Upper lobe of left lung (tissue), 6 donors: ENCODE measurements around the gene RSPRY1. TPM values are rescaled to one million over a fixed set of nuclear protein-coding genes. Genes with fewer than 3 reads are reported as not detected.

Source experiments
- ATAC-seq, 2 donors: fragments of 200-7000 bp; cut with Tn5 transposase; one replicate each; pipeline ENCODE4 v1.9.1; 2022; ENCODE audit warnings: mild to moderate bottlenecking in 2 of 2, moderate library complexity in 2 of 2; ENCODE audit not compliant: low FRiP score in 2 of 2
- DNase-seq, 2 donors: peaks; one replicate each; pipeline ENCODE4 v3.0.0-alpha.2; 2019 to 2020
- H3K27ac ChIP-seq, 4 donors: fragments of 200-600 bp; sonication (generic); one replicate each; pipeline ENCODE4 v1.5.1; 2016 to 2019
- H3K27me3 ChIP-seq, 4 donors: fragments of 200-600 bp; sonication (generic); one replicate each; pipeline ENCODE4 v1.5.1; 2017 to 2019
- H3K36me3 ChIP-seq, 4 donors: fragments of 200-600 bp; sonication (generic); one replicate each; pipeline ENCODE4 v1.5.1; 2016 to 2019
- H3K4me1 ChIP-seq, 4 donors: fragments of 200-600 bp; sonication (generic); one replicate each; pipeline ENCODE4 v1.5.1; 2018 to 2019
- H3K4me3 ChIP-seq, 4 donors: fragments of 200-600 bp; sonication (generic); one replicate each; pipeline ENCODE4 v1.5.1; 2017 to 2019; ENCODE audit warnings: mild to moderate bottlenecking in 2 of 4, moderate library complexity in 1 of 4
- H3K9me3 ChIP-seq, 4 donors: fragments of 200-600 bp; sonication (generic); one replicate each; pipeline ENCODE4 v1.5.1; 2018 to 2019
- EP300 ChIP-seq, 4 donors: sonication (generic); formaldehyde crosslinking; IDR thresholded peaks; one replicate each; pipeline ENCODE4 v1.5.1; 2017; ENCODE audit warnings: antibody characterized with exemption in 4 of 4, control low read depth in 2 of 4
- POLR2A ChIP-seq, 4 donors: fragments of 450-650 bp; IDR thresholded peaks; one replicate each; pipeline ENCODE4 v1.5.1; 2016 to 2017; ENCODE audit warnings: antibody characterized with exemption in 4 of 4, mild to moderate bottlenecking in 2 of 4
- POLR2AphosphoS5 ChIP-seq, 2 donors: sonication (generic); formaldehyde crosslinking; IDR thresholded peaks; one replicate each; pipeline ENCODE4 v1.5.1; 2017; ENCODE audit warnings: antibody characterized with exemption in 2 of 2
- WGBS, 2 donors: methylation state at CpG; one replicate each; pipeline ENCODE4 v1.1.5; 2017 to 2018; 5-methylcytosine and 5-hydroxymethylcytosine counted together
- total RNA-seq, 6 donors: library from RNA; depleted of rRNA in 4 of 6; stranded (reverse); fragments of >200 nt in 4 of 6; gene quantifications; one replicate each; pipeline versions ENCODE4 v1.1.0 to v1.2.1, GENCODE V29; 2016 to 2021
- TF ChIP-seq, protein P1 (sequence below), 6 experiments: fragments of 450-650 bp in 4 of 6; fragments of 200-600 bp in 2 of 6; sonication (generic) in 2 of 6; IDR thresholded peaks; one replicate each; pipeline ENCODE4 v1.5.1; 2016 to 2019; ENCODE audit warnings: antibody characterized with exemption in 6 of 6
- donor health status: DM: no; HTN: no; CAD: no; lungs with moderate emphysema.
- donor health status: DM: no; HTN: yes; CAD: no; lungs with severe emphysema.

RSPRY1 gene
- total RNA-seq, 6 donors from 2014 or later, result 26.9 to 102 (median 30.3) TPM

DNA sequence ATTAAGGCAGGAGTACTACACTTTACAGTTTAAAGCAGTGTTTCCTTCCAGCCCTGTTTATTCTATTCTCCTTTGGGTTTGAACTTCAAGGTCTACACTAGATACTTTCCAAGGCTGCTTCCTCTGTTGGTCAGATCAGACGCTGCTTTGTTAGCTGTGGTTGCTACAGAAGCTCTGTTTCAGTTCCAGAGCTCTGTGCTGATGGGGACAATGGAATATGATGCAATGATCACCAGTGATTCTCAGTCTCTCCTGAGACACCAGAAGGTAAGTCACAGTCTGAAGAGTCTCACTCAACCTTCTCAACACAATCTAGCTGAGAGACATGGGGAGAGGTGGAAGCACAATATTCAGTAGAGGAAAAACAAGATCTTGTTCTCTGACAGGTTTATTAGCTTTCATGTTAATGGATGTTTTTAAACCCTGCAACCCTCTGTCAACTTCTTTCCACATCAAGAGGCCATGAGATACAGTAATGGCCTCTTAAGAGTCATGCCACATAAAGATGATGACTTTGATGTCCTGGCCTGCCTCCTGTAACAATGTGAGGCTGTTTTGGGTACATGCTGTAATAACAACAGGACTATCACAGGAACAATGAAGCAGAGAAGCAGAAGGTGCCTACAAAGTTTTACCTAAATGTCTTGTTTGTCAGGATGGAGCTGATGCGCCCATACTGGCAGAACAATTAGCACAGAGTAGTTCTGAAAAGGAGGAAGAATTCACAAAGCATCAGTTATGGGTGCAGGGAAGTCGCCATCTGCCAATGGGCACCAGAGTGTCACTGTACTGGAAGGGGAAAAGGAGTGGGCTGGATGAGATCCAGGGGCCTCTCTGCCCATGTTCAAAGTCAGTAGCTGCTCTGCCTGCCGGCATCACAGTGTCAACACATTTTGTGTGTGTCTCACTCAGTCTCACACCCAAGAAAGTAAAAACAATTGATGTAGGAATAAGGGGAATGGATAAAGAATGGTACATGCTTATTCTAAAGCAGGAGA is 33.7 kb upstream of the RSPRY1 start:
- Histone ChIP-seq H3K36me3 (peaks cover 6 to 61% (median 23%) of the 10 kb centered on the region in 4 donors), H3K4me1 (peaks cover 13 to 47% (median 20%) of the 10 kb centered on the region in 4 donors), H3K4me3 (no peak overlapping the region), H3K27ac (peak overlapping the region in 2 of 4 donors; percentile 6 to 62), H3K27me3 (no peaks in the 10 kb centered on the region), H3K9me3 (no peaks in the 10 kb centered on the region)
- no peak for ATAC-seq
- WGBS, 2 donors, result 66 to 75% methylated on average over 4 of the region's 4 CpGs
- no peak for TF ChIP-seq POLR2A (IDR thresholded peaks at IDR 0.05)
- no peak for DNase-seq

DNA sequence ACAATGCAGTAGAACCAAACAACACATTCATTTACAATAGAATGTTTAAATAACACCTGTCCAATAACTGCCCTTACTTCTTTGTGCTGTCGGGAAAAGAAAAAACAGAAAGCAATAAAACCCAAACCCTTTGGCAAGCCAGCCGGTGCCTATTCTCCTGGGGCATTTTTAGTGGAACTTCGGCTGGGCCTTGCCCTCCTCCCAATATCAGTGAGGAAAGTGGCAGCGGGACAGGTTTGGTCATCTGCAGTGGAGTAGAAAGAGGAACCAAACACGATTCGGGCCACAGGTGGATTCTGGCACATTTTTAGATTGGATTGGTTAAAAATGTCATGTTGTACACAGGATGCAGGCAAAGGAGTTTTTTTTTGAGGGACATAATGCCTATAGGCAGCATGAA is 32.3 kb upstream of the RSPRY1 start:
- no peak for DNase-seq
- no peak overlapping the region for H3K4me3 ChIP-seq
- H3K36me3 ChIP-seq, result peaks cover 6 to 76% (median 31%) of the 10 kb centered on the region in 4 donors
- no peaks in the 10 kb centered on the region for H3K9me3 ChIP-seq
- H3K27ac ChIP-seq, result no peak overlapping the region
- TF ChIP-seq EP300 (IDR thresholded peaks at IDR 0.05) (no peak), POLR2AphosphoS5 (IDR thresholded peaks at IDR 0.05) (no peak), POLR2A (IDR thresholded peaks at IDR 0.05) (no peak)
- TF ChIP-seq, protein P1, sequence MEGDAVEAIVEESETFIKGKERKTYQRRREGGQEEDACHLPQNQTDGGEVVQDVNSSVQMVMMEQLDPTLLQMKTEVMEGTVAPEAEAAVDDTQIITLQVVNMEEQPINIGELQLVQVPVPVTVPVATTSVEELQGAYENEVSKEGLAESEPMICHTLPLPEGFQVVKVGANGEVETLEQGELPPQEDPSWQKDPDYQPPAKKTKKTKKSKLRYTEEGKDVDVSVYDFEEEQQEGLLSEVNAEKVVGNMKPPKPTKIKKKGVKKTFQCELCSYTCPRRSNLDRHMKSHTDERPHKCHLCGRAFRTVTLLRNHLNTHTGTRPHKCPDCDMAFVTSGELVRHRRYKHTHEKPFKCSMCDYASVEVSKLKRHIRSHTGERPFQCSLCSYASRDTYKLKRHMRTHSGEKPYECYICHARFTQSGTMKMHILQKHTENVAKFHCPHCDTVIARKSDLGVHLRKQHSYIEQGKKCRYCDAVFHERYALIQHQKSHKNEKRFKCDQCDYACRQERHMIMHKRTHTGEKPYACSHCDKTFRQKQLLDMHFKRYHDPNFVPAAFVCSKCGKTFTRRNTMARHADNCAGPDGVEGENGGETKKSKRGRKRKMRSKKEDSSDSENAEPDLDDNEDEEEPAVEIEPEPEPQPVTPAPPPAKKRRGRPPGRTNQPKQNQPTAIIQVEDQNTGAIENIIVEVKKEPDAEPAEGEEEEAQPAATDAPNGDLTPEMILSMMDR (IDR thresholded peaks at IDR 0.05), result no peak
- no peak for ATAC-seq
- H3K27me3 ChIP-seq, result no peaks in the 10 kb centered on the region
- 86 to 88% methylated on average over 6 of the region's 6 CpGs for WGBS, 2 donors
- peaks cover 3 to 34% (median 11%) of the 10 kb centered on the region in 4 donors for H3K4me1 ChIP-seq

DNA sequence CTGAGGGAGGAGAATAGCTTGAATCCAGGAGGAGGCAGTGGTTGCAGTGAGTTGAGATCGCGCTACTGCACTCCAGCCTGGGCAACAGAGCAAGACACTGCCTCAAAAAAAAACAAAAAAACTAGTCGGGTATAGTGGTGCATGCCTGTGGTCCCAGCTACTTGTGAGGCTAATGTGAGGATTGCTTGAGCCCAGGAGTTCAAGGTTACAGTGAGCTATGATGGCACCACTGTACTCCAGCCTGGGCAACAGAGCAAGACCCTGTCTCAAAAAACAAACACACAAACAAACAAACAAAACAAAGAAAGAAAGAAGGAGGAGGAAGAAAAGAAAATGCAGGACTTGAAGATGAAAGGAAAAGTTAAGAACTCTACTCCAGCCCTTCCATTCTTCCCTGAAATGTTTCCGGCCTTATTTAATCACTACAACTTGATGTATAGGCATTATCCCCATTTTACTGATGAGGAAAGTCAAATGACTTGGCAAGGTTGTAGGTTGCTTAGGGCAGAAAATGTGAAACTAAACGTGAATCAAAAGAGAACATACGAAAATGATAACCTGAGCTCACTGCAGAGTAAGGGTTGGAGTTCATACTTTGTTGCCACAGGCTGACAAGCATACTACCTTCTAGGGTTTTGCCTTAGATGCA is 30.3 kb upstream of the RSPRY1 start:
- Histone ChIP-seq H3K36me3 (peaks cover 6 to 74% (median 32%) of the 10 kb centered on the region in 4 donors), H3K27me3 (no peaks in the 10 kb centered on the region), H3K4me1 (peaks cover 4 to 17% (median 8%) of the 10 kb centered on the region in 4 donors), H3K4me3 (no peak overlapping the region), H3K27ac (peak overlapping the region in 1 of 4 donors; percentile 42), H3K9me3 (no peaks in the 10 kb centered on the region)
- ATAC-seq, result no peak
- TF ChIP-seq EP300 (IDR thresholded peaks at IDR 0.05) (no peak), POLR2A (IDR thresholded peaks at IDR 0.05) (no peak), POLR2AphosphoS5 (IDR thresholded peaks at IDR 0.05) (no peak)
- TF ChIP-seq, protein P1 (IDR thresholded peaks at IDR 0.05), result no peak
- no peak for DNase-seq
- WGBS, 2 donors, result 77 to 80% methylated on average over 6 of the region's 6 CpGs

DNA sequence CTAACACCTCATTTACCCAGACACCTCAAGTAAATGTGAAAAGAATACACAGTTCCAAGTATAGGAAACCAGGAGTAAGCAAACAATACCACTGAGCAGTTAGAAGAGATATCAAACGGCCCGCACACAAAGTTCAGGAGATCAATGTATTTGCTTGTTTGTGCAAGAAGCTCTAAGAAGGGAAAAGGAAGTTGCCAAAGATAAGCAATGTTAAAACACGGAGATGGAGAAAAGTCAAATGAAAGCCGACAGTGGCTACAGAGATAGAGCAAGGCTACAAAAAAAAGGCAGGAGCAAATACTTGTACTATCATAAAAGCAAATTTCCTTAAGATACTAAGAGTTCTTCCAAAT is 29.8 kb upstream of the RSPRY1 start:
- Histone ChIP-seq H3K4me3 (no peak overlapping the region), H3K27me3 (no peaks in the 10 kb centered on the region), H3K27ac (peak overlapping the region in 1 of 4 donors; percentile 42), H3K9me3 (no peaks in the 10 kb centered on the region), H3K36me3 (peaks cover 6 to 74% (median 32%) of the 10 kb centered on the region in 4 donors), H3K4me1 (peaks cover 4 to 16% (median 7%) of the 10 kb centered on the region in 4 donors)
- DNase-seq, result no peak
- TF ChIP-seq POLR2AphosphoS5 (IDR thresholded peaks at IDR 0.05) (no peak), POLR2A (IDR thresholded peaks at IDR 0.05) (no peak), EP300 (IDR thresholded peaks at IDR 0.05) (no peak)
- TF ChIP-seq, protein P1 (IDR thresholded peaks at IDR 0.05), result no peak
- no peak for ATAC-seq
- WGBS, 2 donors, result 39 to 51% methylated on average over 4 of the region's 4 CpGs

DNA sequence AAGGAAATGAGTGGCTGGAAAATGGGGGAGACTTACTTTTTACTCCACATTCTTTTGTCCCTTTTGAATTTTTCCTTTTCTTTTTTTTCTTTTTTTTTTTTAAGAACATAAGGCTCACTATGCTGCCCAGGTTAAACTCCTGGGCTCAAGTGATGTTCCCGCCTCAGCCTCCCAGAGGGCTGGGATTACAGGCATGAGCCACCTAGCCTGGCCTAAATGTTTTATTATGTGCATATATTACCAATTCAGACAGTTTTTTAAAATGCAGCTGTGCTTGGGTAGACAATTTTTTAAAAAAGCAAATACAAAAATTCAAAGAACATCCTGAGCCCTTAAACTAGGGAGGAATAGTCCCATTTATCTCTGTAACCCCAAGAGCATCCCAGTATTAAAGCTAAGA is 28.6 kb upstream of the RSPRY1 start:
- Histone ChIP-seq H3K27ac (no peak overlapping the region), H3K4me1 (peaks cover 0 to 7% (median 5%) of the 10 kb centered on the region in 4 donors), H3K4me3 (no peak overlapping the region), H3K27me3 (no peaks in the 10 kb centered on the region), H3K9me3 (no peaks in the 10 kb centered on the region), H3K36me3 (peaks cover 6 to 76% (median 33%) of the 10 kb centered on the region in 4 donors)
- DNase-seq (no peak), ATAC-seq (no peak)
- WGBS, 2 donors, result 97 to 100% methylated on average over 1 of the region's 1 CpG
- TF ChIP-seq, protein P1 (IDR thresholded peaks at IDR 0.05), result no peak
- no peak for TF ChIP-seq POLR2A (IDR thresholded peaks at IDR 0.05)
- no peak for TF ChIP-seq EP300 (IDR thresholded peaks at IDR 0.05)
- TF ChIP-seq POLR2AphosphoS5 (IDR thresholded peaks at IDR 0.05), result no peak
